Neural crest cell (in vitro differentiated cells): ENCODE data around the gene MMP24. TPM values are rescaled to one million over a fixed set of nuclear protein-coding genes. Genes with fewer than 3 reads are reported as not detected.

Source experiments
- DNase-seq: peaks from one replicate; pipeline ENCODE4 v3.0.0; 2021; ENCODE audit warnings: low read depth, mixed read lengths, low spot score
- H3K27ac Mint-ChIP-seq: one replicate; pipeline ENCODE4 v1.8.0; 2021; ENCODE audit warnings: mild to moderate bottlenecking, mixed read lengths; ENCODE audit not compliant: unreplicated experiment
- H3K27me3 Mint-ChIP-seq: 2 replicates; pipeline ENCODE4 v1.8.0; 2021; ENCODE audit warnings: low read depth, mild to moderate bottlenecking, mixed read lengths
- H3K36me3 Mint-ChIP-seq: 2 replicates; pipeline ENCODE4 v1.8.0; 2021; ENCODE audit warnings: low read depth, mild to moderate bottlenecking, mixed read lengths
- H3K4me1 Mint-ChIP-seq: 2 replicates; pipeline ENCODE4 v1.8.0; 2021; ENCODE audit warnings: mixed read lengths
- H3K4me3 Mint-ChIP-seq: one replicate; pipeline ENCODE4 v1.8.0; 2021; ENCODE audit warnings: mild to moderate bottlenecking, mixed read lengths
- H3K9me3 Mint-ChIP-seq: 2 replicates; pipeline ENCODE4 v1.8.0; 2021; ENCODE audit warnings: mixed read lengths
- total RNA-seq: library from RNA; stranded (reverse); gene quantifications from 2 replicates; pipeline ENCODE4 v1.2.1, GENCODE V29; 2021
- TF ChIP-seq, protein P1 (sequence below): fragments of 200-600 bp; sonication (generic); conservative IDR thresholded peaks from 2 replicates; pipeline ENCODE4 v1.5.0; 2021; ENCODE audit warnings: antibody characterized with exemption, mild to moderate bottlenecking

The MMP24 gene
- total RNA-seq, 1 donor from 2014 or later, result 2.9 TPM

- H3K4me1 Mint-ChIP-seq, result peaks cover 15% of the 10 kb centered on the region
- H3K9me3 Mint-ChIP-seq, result no peaks in the 10 kb centered on the region
- peaks cover 5% of the 10 kb centered on the region for H3K36me3 Mint-ChIP-seq
- H3K4me3 Mint-ChIP-seq, result no peak overlapping the region
- DNase-seq, result no peak
- peak overlapping the region; percentile 47 for H3K27ac Mint-ChIP-seq
- TF ChIP-seq, protein P1, sequence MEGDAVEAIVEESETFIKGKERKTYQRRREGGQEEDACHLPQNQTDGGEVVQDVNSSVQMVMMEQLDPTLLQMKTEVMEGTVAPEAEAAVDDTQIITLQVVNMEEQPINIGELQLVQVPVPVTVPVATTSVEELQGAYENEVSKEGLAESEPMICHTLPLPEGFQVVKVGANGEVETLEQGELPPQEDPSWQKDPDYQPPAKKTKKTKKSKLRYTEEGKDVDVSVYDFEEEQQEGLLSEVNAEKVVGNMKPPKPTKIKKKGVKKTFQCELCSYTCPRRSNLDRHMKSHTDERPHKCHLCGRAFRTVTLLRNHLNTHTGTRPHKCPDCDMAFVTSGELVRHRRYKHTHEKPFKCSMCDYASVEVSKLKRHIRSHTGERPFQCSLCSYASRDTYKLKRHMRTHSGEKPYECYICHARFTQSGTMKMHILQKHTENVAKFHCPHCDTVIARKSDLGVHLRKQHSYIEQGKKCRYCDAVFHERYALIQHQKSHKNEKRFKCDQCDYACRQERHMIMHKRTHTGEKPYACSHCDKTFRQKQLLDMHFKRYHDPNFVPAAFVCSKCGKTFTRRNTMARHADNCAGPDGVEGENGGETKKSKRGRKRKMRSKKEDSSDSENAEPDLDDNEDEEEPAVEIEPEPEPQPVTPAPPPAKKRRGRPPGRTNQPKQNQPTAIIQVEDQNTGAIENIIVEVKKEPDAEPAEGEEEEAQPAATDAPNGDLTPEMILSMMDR, result no peak
- peaks cover 3% of the 10 kb centered on the region for H3K27me3 Mint-ChIP-seq
These were observed 38.3 kb downstream of the MMP24 start for GRCh38 chr20:35264755-35265154.

GRCh38 chr20:35267092-35267491 lies 40.6 kb downstream of the MMP24 start:
- Mint-ChIP-seq H3K4me1 (peaks cover 15% of the 10 kb centered on the region), H3K9me3 (no peaks in the 10 kb centered on the region), H3K36me3 (peaks cover 5% of the 10 kb centered on the region), H3K4me3 (no peak overlapping the region), H3K27ac (no peak overlapping the region), H3K27me3 (peaks cover 3% of the 10 kb centered on the region)
- TF ChIP-seq, protein P1, result no peak
- no peak for DNase-seq

GRCh38 chr20:35269055-35269781 lies 42.7 kb downstream of the MMP24 start:
- Mint-ChIP-seq H3K36me3 (peaks cover 5% of the 10 kb centered on the region), H3K9me3 (no peaks in the 10 kb centered on the region), H3K4me1 (peaks cover 5% of the 10 kb centered on the region), H3K27ac (peak overlapping the region; percentile 19), H3K4me3 (no peak overlapping the region), H3K27me3 (no peaks in the 10 kb centered on the region)
- TF ChIP-seq, protein P1, result peak; percentile 80
- peak; percentile 78 for DNase-seq

GRCh38 chr20:35270021-35270902 lies 43.8 kb downstream of the MMP24 start:
- peaks cover 5% of the 10 kb centered on the region for H3K36me3 Mint-ChIP-seq
- TF ChIP-seq, protein P1, result no peak
- no peak overlapping the region for H3K27ac Mint-ChIP-seq
- no peaks in the 10 kb centered on the region for H3K9me3 Mint-ChIP-seq
- peaks cover 5% of the 10 kb centered on the region for H3K4me1 Mint-ChIP-seq
- H3K27me3 Mint-ChIP-seq, result no peaks in the 10 kb centered on the region
- no peak overlapping the region for H3K4me3 Mint-ChIP-seq
- no peak for DNase-seq

- Mint-ChIP-seq H3K36me3 (peaks cover 5% of the 10 kb centered on the region), H3K27me3 (no peaks in the 10 kb centered on the region), H3K4me3 (no peak overlapping the region), H3K27ac (no peak overlapping the region), H3K4me1 (peaks cover 5% of the 10 kb centered on the region), H3K9me3 (no peaks in the 10 kb centered on the region)
- TF ChIP-seq, protein P1, result no peak
- no peak for DNase-seq
These were observed 44.8 kb downstream of the MMP24 start for GRCh38 chr20:35271073-35271882.
